Inferior parietal cortex (tissue), 1 donor: Measurements from ENCODE around the gene CIART.
"Not testable (repeated sequence)": the region's sequence is repeated elsewhere in the genome, so short reads cannot be mapped to it uniquely, and the experiment has no call there.

Source experiments
- DNase-seq: peaks from one replicate; pipeline ENCODE4 v3.0.0-alpha.2; 2016; ENCODE audit errors: extremely low spot score

The CIART gene

DNA sequence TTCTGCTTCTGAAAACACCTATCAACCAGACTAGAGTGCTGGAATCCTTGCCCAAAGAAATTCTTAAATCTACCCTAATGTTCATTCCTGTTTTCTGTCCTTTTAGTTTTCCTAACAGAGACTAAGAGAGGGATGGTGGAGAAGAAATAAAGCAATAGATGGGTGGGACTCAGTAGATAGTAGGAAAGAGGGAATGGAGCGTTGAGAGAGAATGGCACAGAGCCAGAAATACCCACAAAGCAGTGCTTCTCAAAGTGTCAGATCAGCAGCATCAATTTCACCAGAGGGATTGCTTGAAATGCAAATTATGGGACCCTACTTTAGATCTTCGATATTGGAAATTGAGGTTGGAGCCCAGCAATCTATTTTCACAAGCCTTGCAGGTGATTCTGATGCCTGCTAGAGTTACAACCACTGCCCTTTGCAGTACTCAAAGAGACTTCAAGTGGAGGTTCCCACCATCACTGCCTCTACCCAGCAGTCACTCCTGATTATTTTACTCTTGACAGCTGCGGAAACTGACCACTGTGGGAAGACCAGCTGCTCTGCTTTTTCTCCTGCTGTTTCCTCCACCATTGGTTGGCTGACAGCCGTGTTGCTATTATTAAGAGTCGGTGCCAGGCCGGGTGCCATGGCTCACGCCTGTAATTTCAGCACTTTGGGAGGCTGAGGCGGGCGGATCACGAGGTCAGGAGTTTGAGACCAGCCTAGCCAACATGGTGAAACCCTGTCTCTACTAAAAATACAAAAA is 27.6 kb downstream of the CIART start:
- no peak for DNase-seq

DNA sequence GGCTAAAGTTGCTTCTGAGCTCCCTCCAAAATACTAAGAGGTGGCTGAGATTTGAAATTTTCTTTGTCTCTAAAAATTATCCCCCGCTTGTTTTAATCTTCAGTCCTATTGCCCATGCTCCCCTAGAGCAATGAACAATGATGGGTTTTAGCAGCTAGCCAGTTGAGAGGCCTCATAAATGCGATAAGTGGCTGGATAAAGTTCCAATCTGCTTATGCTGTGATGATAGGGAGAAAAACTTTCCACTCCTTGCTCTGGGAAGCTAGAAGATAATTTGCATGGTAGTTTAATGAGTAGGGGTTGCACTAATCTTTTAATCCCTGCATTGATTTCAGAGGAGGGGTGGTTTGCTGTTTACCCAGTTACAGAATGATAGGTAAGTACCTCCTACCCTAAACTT is 29.4 kb downstream of the CIART start:
- no peak for DNase-seq

DNA sequence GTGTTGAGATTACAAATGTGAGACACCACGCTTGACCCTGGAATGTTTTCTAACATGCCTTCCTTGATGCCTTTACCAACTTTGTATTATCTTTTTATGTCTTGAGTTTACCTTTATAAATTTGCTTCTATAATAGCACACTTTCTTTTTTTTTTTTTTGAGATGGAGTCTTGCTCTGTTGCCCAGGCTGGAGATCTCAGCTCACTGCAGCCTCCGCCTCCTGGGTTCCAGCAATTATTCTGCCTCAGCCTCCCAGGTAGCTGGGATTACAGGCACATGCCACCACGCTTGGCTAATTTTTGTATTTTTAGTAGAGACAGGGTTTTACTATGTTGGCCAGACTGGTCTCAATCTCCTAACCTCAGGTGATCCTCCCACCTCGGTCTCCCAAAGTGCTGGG is 32.3 kb downstream of the CIART start:
- DNase-seq, result not testable (repeated sequence)

DNA sequence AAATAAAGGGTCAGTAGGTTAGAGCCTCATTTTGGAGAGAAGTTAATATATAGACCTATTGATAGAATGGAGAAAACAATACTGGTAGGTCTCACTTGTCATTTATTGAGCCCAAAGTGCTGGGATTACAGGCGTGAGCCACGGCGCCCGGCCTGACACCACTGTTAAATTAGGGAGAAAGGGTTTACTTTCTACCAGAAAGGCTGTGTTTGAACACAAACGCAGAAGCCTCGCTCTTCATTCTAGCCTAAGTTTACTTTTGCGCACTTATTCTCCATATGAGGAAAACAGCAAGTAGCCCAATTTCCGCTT is 38.3 kb downstream of the CIART start:
- no peak for DNase-seq

DNA sequence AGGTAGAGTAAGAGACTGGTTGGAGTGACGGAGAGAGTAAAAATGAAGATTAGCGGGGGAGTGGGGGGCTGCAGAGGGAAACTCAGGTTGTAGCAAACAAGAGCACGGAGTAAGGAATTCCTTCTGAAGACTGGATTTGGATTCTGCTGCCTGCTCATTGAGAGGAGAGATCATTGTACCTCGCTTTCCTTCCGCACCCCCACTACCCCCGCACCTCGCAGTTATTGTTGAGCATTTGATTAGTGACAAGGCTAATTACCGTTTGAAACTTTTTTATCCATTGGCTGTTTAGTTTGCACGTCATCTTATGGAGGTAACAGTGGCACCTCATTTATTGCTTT is 39.4 kb downstream of the CIART start:
- DNase-seq, result no peak

DNA sequence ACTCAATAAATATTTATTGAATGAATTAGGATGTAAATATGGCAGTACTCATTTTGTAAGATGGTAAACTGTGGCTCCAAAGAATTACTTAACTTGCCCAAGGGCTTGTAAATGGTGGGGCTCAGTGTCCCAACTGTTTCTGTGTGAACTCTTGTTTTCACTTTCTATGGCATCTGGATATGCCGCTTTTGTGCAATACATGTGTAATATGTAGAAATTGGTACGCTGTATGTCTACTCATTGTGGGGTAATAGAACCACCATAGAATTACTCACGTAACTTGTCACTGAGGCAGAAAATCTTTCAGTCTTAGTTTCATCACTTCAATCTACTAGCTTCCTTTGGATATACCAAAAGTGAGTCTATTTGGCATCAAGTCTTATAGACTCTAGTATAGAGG is 40.0 kb downstream of the CIART start:
- DNase-seq, result no peak

DNA sequence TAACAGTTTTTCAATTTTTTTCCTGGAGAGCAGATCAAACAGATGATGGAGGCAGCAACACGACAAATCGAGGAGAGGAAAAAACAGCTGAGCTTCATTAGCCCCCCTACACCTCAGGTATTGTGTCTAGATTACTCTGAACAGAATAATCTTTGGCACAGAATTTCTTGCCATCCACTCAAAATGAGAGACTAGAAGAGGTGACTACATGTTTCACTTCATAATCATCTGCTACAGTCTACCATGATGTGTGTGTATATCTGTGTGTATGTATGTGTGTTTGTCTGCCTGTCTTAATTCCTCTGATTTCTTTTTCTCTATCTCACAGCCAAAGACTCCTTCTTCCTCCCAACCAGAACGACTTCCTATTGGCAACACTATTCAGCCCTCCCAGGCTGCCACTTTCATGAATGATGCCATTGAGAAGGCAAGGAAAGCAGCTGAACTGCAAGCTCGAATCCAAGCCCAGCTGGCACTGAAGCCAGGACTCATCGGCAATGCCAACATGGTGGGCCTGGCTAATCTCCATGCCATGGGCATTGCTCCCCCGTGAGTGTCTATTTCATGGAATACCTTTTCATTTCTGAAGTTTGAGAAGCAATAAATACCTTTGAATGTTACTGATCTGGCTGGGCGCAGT is 50.4 kb downstream of the CIART start:
- DNase-seq, result no peak
